Progenitor cell of endocrine pancreas (in vitro differentiated cells): ENCODE results near the gene NDUFA8. TPM values are rescaled to one million over a fixed set of nuclear protein-coding genes. Genes with fewer than 3 reads are reported as not detected.
A peak's percentile ranks its signal among the peaks of the same experiment; 100 is the strongest.

ENCODE experiments used
- DNase-seq: peaks from one replicate; pipeline ENCODE4 v3.0.0; 2021; ENCODE audit warnings: low spot score; ENCODE audit not compliant: unreplicated experiment
- H3K27ac Mint-ChIP-seq: 2 replicates; pipeline ENCODE4 v1.8.0; 2021; ENCODE audit warnings: mild to moderate bottlenecking, moderate library complexity, mixed read lengths
- H3K27me3 Mint-ChIP-seq: 2 replicates; pipeline ENCODE4 v1.8.0; 2021; ENCODE audit warnings: mixed read lengths
- H3K36me3 Mint-ChIP-seq: 2 replicates; pipeline ENCODE4 v1.8.0; 2022; ENCODE audit warnings: mixed read lengths; ENCODE audit not compliant: insufficient read depth
- H3K4me1 Mint-ChIP-seq: 2 replicates; pipeline ENCODE4 v1.8.0; 2021; ENCODE audit warnings: low read depth, mixed read lengths
- H3K4me3 Mint-ChIP-seq: 2 replicates; pipeline ENCODE4 v1.8.0; 2021; ENCODE audit warnings: low read depth, mild to moderate bottlenecking, moderate library complexity, mixed read lengths
- H3K9me3 Mint-ChIP-seq: 2 replicates; pipeline ENCODE4 v1.8.0; 2021; ENCODE audit warnings: low read depth, mixed read lengths
- CTCF ChIP-seq: fragments of 200-600 bp; sonication (generic); IDR thresholded peaks from one replicate; pipeline ENCODE4 v1.5.0; 2021; ENCODE audit warnings: antibody characterized with exemption, mild to moderate bottlenecking; ENCODE audit not compliant: unreplicated experiment
- total RNA-seq: library from RNA; stranded (reverse); gene quantifications from 2 replicates; pipeline ENCODE4 v1.2.1, GENCODE V29; 2021

NDUFA8 gene
- total RNA-seq, 1 donor from 2014 or later: 43.1 TPM

- no peak overlapping the region for H3K27ac Mint-ChIP-seq
- peaks cover 20% of the 10 kb centered on the region for H3K27me3 Mint-ChIP-seq
- no peak for DNase-seq
- no peaks in the 10 kb centered on the region for H3K36me3 Mint-ChIP-seq
- H3K4me3 Mint-ChIP-seq: no peak overlapping the region
- no peak for TF ChIP-seq CTCF
- peaks cover 4% of the 10 kb centered on the region for H3K4me1 Mint-ChIP-seq
- no peaks in the 10 kb centered on the region for H3K9me3 Mint-ChIP-seq
These were observed 17.3 kb upstream of the NDUFA8 start for GRCh38 chr9:122176916-122177315.

GRCh38 chr9:122173670-122174069 is 14.1 kb upstream of the NDUFA8 start:
- Mint-ChIP-seq H3K9me3 (no peaks in the 10 kb centered on the region), H3K4me3 (no peak overlapping the region), H3K27me3 (peaks cover 20% of the 10 kb centered on the region), H3K27ac (no peak overlapping the region), H3K36me3 (no peaks in the 10 kb centered on the region), H3K4me1 (no peaks in the 10 kb centered on the region)
- TF ChIP-seq CTCF: no peak
- no peak for DNase-seq

- Mint-ChIP-seq H3K36me3 (no peaks in the 10 kb centered on the region), H3K9me3 (peaks cover 3% of the 10 kb centered on the region), H3K4me3 (no peak overlapping the region), H3K27ac (peak overlapping the region; percentile 21), H3K27me3 (peaks cover 24% of the 10 kb centered on the region), H3K4me1 (no peaks in the 10 kb centered on the region)
- TF ChIP-seq CTCF: no peak
- no peak for DNase-seq
These were observed 12.6 kb upstream of the NDUFA8 start for GRCh38 chr9:122172131-122172530.

- H3K27ac Mint-ChIP-seq: no peak overlapping the region
These were observed 8.8 kb upstream of the NDUFA8 start for GRCh38 chr9:122168356-122168755.

GRCh38 chr9:122164286-122164685 is 4.7 kb upstream of the NDUFA8 start:
- Mint-ChIP-seq H3K9me3 (peaks cover 9% of the 10 kb centered on the region), H3K4me3 (no peak overlapping the region), H3K4me1 (peaks cover 3% of the 10 kb centered on the region), H3K27me3 (peaks cover 36% of the 10 kb centered on the region), H3K36me3 (no peaks in the 10 kb centered on the region), H3K27ac (no peak overlapping the region)
- DNase-seq: no peak
- TF ChIP-seq CTCF: no peak

More at GRCh38 chr9:122168356-122168755, 8.8 kb upstream of the NDUFA8 start:
- DNase-seq: no peak
- H3K9me3 Mint-ChIP-seq: peaks cover 3% of the 10 kb centered on the region
- peaks cover 44% of the 10 kb centered on the region for H3K27me3 Mint-ChIP-seq
- H3K4me1 Mint-ChIP-seq: no peaks in the 10 kb centered on the region
- no peaks in the 10 kb centered on the region for H3K36me3 Mint-ChIP-seq
- TF ChIP-seq CTCF: no peak
- H3K4me3 Mint-ChIP-seq: no peak overlapping the region
